Jurkat, Clone E6-1 (cell line): ENCODE measurements around the gene EFHD2.

Experiments
- DNase-seq: peaks from one replicate; pipeline ENCODE4 v3.0.0-alpha.2; 2011; ENCODE audit warnings: low read depth, low spot score
- H3K4me3 ChIP-seq: 2 replicates; pipeline ENCODE4 v1.5.1; 2011; ENCODE audit warnings: mild to moderate bottlenecking, low read length, control low read depth, moderate library complexity

The EFHD2 gene

GRCh38 chr1:15410223-15410883, 665 bp downstream of the EFHD2 start:
- H3K4me3 ChIP-seq: peak overlapping the region; percentile 73
- no peak for DNase-seq

GRCh38 chr1:15410884-15411245, 1.2 kb downstream of the EFHD2 start:
- no peak for DNase-seq
- H3K4me3 ChIP-seq: peak overlapping the region; percentile 73

GRCh38 chr1:15411593-15412137, 2.0 kb downstream of the EFHD2 start:
- peak overlapping the region; percentile 73 for H3K4me3 ChIP-seq
- DNase-seq: no peak

- no peak overlapping the region for H3K4me3 ChIP-seq
- DNase-seq: no peak
Measured at GRCh38 chr1:15412175-15412800, 2.6 kb downstream of the EFHD2 start.

- DNase-seq: no peak
- H3K4me3 ChIP-seq: no peak overlapping the region
Measured at GRCh38 chr1:15412843-15413242, 3.2 kb downstream of the EFHD2 start.

GRCh38 chr1:15413563-15414444, 4.1 kb downstream of the EFHD2 start:
- no peak for DNase-seq
- H3K4me3 ChIP-seq: no peak overlapping the region

GRCh38 chr1:15414445-15414983, 4.8 kb downstream of the EFHD2 start:
- H3K4me3 ChIP-seq: no peak overlapping the region
- DNase-seq: no peak

- peak; percentile 72 for DNase-seq
- peak overlapping the region; percentile 16 for H3K4me3 ChIP-seq
Measured at GRCh38 chr1:15417059-15417934, 7.6 kb downstream of the EFHD2 start.

GRCh38 chr1:15418806-15419515, 9.3 kb downstream of the EFHD2 start:
- H3K4me3 ChIP-seq: no peak overlapping the region
- no peak for DNase-seq

GRCh38 chr1:15420853-15421465, 11.3 kb downstream of the EFHD2 start:
- no peak for DNase-seq
- H3K4me3 ChIP-seq: no peak overlapping the region

- DNase-seq: no peak
- no peak overlapping the region for H3K4me3 ChIP-seq
Measured at GRCh38 chr1:15422871-15423270, 13.2 kb downstream of the EFHD2 start.

- DNase-seq: no peak
- H3K4me3 ChIP-seq: no peak overlapping the region
Measured at GRCh38 chr1:15423355-15424077, 13.8 kb downstream of the EFHD2 start.

GRCh38 chr1:15424146-15424667, 14.5 kb downstream of the EFHD2 start:
- H3K4me3 ChIP-seq: no peak overlapping the region
- no peak for DNase-seq

GRCh38 chr1:15424981-15425380, 15.3 kb downstream of the EFHD2 start:
- DNase-seq: no peak
- H3K4me3 ChIP-seq: no peak overlapping the region

GRCh38 chr1:15425521-15425920, 15.8 kb downstream of the EFHD2 start:
- H3K4me3 ChIP-seq: no peak overlapping the region
- no peak for DNase-seq

- DNase-seq: no peak
- no peak overlapping the region for H3K4me3 ChIP-seq
Measured at GRCh38 chr1:15425958-15426357, 16.3 kb downstream of the EFHD2 start.
